Tibial nerve (tissue), 4 donors: Measurements from ENCODE around the gene POMZP3.
"Not testable (repeated sequence)": the region's sequence is repeated elsewhere in the genome, so short reads cannot be mapped to it uniquely, and the experiment has no call there.

Experiments
- CTCF ChIP-seq, 5 experiments: fragments of 200-600 bp in 3 of 5; fragments of 450-650 bp in 2 of 5; sonication (generic) in 3 of 5; IDR thresholded peaks; one replicate each; pipeline ENCODE4 v1.5.1; 2016 to 2019; ENCODE audit warnings: antibody characterized with exemption in 5 of 5, mild to moderate bottlenecking in 3 of 5, moderate library complexity in 2 of 5
- EP300 ChIP-seq, 2 donors: sonication (generic); formaldehyde crosslinking; IDR thresholded peaks; one replicate each; pipeline ENCODE4 v1.6.1; 2017; ENCODE audit warnings: antibody characterized with exemption in 2 of 2, mild to moderate bottlenecking in 1 of 2
- POLR2A ChIP-seq, 2 donors: fragments of 450-650 bp; IDR thresholded peaks; one replicate each; pipeline ENCODE4 v1.6.1; 2017; ENCODE audit warnings: antibody characterized with exemption in 2 of 2, mild to moderate bottlenecking in 2 of 2, moderate library complexity in 2 of 2

- TF ChIP-seq CTCF, POLR2A, EP300 (IDR thresholded peaks at IDR 0.05): not testable (repeated sequence)
Measured at GRCh38 chr7:76570324-76570775, 56.7 kb downstream of the POMZP3 start.
